HL-60 (cell line): ENCODE data around the gene ABHD15.

Experiments
- REST ChIP-seq: IDR thresholded peaks from 2 replicates; pipeline ENCODE4 v1.6.1; 2012; ENCODE audit warnings: low read depth; ENCODE audit not compliant: insufficient replicate concordance
- TF ChIP-seq, protein P1 (sequence below): IDR thresholded peaks from one replicate; pipeline ENCODE4 v1.5.1; 2011; ENCODE audit warnings: low read length, control low read depth, inconsistent platforms; ENCODE audit not compliant: insufficient read depth

DNA sequence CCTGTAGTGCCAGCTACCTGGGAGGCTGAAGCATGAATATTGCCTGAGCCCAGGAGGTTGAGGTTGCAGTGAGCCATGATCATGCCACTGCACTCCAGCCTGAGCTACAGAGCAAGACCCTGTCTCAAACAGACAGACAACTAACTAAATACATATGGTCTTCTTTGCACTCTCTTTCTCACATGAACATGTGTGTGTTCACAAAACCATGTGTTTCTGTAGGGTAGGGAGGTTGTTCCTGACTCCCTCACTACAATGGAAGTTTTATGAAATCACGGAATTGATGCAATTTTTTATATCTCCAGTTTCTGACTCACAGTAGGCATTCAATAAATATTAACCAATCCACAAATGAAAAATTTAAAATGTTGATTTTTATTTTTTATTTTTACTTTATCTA, 48.5 kb downstream of the ABHD15 start:
- TF ChIP-seq, protein P1, sequence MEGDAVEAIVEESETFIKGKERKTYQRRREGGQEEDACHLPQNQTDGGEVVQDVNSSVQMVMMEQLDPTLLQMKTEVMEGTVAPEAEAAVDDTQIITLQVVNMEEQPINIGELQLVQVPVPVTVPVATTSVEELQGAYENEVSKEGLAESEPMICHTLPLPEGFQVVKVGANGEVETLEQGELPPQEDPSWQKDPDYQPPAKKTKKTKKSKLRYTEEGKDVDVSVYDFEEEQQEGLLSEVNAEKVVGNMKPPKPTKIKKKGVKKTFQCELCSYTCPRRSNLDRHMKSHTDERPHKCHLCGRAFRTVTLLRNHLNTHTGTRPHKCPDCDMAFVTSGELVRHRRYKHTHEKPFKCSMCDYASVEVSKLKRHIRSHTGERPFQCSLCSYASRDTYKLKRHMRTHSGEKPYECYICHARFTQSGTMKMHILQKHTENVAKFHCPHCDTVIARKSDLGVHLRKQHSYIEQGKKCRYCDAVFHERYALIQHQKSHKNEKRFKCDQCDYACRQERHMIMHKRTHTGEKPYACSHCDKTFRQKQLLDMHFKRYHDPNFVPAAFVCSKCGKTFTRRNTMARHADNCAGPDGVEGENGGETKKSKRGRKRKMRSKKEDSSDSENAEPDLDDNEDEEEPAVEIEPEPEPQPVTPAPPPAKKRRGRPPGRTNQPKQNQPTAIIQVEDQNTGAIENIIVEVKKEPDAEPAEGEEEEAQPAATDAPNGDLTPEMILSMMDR, result no peak
- TF ChIP-seq REST, result no peak
